Measurements from ENCODE around the gene HLA-DQB2. TPM values are rescaled to one million over a fixed set of nuclear protein-coding genes. Genes with fewer than 3 reads are reported as not detected.

The HLA-DQB2 gene
- polyA plus RNA-seq, 1 experiment: not detected

- Histone ChIP-seq H3K27me3 (ENCODE audit: control insufficient read depth, insufficient read depth, low read length) (peaks cover 5% of the 10 kb centered on the region), H3K36me3 (ENCODE audit: control insufficient read depth, insufficient read depth, low read length) (no peaks in the 10 kb centered on the region), H3K4me3 (ENCODE audit: low read depth, low read length) (no peak overlapping the region)
- POLR2A ChIA-PET: no interaction called here
- DNase-seq (ENCODE audit: low read depth): no peak
- CTCF ChIA-PET: interaction anchor here (0.7 to 1.6 kb wide), 3 partner anchors 14 to 386 kb away, joined by 3 to 10 read pairs (median 8); partner anchors contain the start of gene TAP1
- no peak for TF ChIP-seq CTCF (IDR thresholded peaks at IDR 0.05; ENCODE audit: insufficient read depth, low read depth, low read length)
Observed at GRCh38 chr6:32799740-32800139, 36.4 kb upstream of the HLA-DQB2 start.

GRCh38 chr6:32799168-32799567 lies 35.8 kb upstream of the HLA-DQB2 start:
- DNase-seq (ENCODE audit: low read depth): no peak
- Histone ChIP-seq H3K27me3 (ENCODE audit: control insufficient read depth, insufficient read depth, low read length) (peaks cover 6% of the 10 kb centered on the region), H3K4me3 (ENCODE audit: low read depth, low read length) (no peak overlapping the region), H3K36me3 (ENCODE audit: control insufficient read depth, insufficient read depth, low read length) (no peaks in the 10 kb centered on the region)
- ChIA-PET POLR2A (no interaction called here), CTCF (interaction anchor here (1.3 to 1.6 kb wide), 2 partner anchors 13 to 385 kb away, joined by 8 to 10 read pairs; no protein-coding TSS in a partner anchor)
- TF ChIP-seq CTCF (IDR thresholded peaks at IDR 0.05; ENCODE audit: insufficient read depth, low read depth, low read length): no peak

- POLR2A ChIA-PET: no interaction called here
- peak; percentile 78 for TF ChIP-seq CTCF (IDR thresholded peaks at IDR 0.05; ENCODE audit: insufficient read depth, low read depth, low read length)
- peaks cover 9% of the 10 kb centered on the region for H3K27me3 ChIP-seq (ENCODE audit: control insufficient read depth, insufficient read depth, low read length)
- DNase-seq (ENCODE audit: low read depth): no peak
- no peaks in the 10 kb centered on the region for H3K36me3 ChIP-seq (ENCODE audit: control insufficient read depth, insufficient read depth, low read length)
- CTCF ChIA-PET: interaction anchor here (0.6 to 2.1 kb wide), 9 partner anchors 11 to 383 kb away, joined by 3 to 10 read pairs (median 4); no protein-coding TSS in a partner anchor
- peak overlapping the region; percentile 5; the same call in 1 of the 2 replicates for H3K4me3 ChIP-seq (ENCODE audit: low read depth, low read length)
Observed at GRCh38 chr6:32796848-32797776, 33.8 kb upstream of the HLA-DQB2 start.

GRCh38 chr6:32794510-32794909 lies 31.2 kb upstream of the HLA-DQB2 start:
- H3K36me3 ChIP-seq (ENCODE audit: control insufficient read depth, insufficient read depth, low read length): no peaks in the 10 kb centered on the region

More at GRCh38 chr6:32794510-32794909, 31.2 kb upstream of the HLA-DQB2 start:
- TF ChIP-seq CTCF (IDR thresholded peaks at IDR 0.05; ENCODE audit: insufficient read depth, low read depth, low read length): no peak
- peaks cover 11% of the 10 kb centered on the region for H3K27me3 ChIP-seq (ENCODE audit: control insufficient read depth, insufficient read depth, low read length)
- POLR2A ChIA-PET: no interaction called here
- no peak for DNase-seq (ENCODE audit: low read depth)
- no peak overlapping the region for H3K4me3 ChIP-seq (ENCODE audit: low read depth, low read length)
- CTCF ChIA-PET: interaction anchor here (0.9 to 3.5 kb wide), 4 partner anchors 10 to 380 kb away, joined by 4 to 22 read pairs (median 7); no protein-coding TSS in a partner anchor
